PFSK-1 (cell line): ENCODE results near the gene KRTAP10-12.

ENCODE experiments used
- FOXP2 ChIP-seq: optimal IDR thresholded peaks from 2 replicates; pipeline ENCODE3; 2011; ENCODE audit warnings: borderline replicate concordance, control low read depth, inconsistent platforms; ENCODE audit not compliant: insufficient read depth; ENCODE audit errors: extremely low read length, extremely low read depth
- POLR2AphosphoS5 ChIP-seq: IDR thresholded peaks from 2 replicates; pipeline ENCODE4 v1.6.1; 2012; ENCODE audit warnings: low read depth, mild to moderate bottlenecking, control low read depth, low read length, moderate library complexity
- REST ChIP-seq, 2 experiments: IDR thresholded peaks; 2 replicates each; pipeline versions ENCODE4 v1.6.1 to v1.8.0; 2011 to 2012; ENCODE audit warnings: low read depth in 2 of 2, low read length in 2 of 2, control low read depth in 1 of 2, inconsistent platforms in 1 of 2, mild to moderate bottlenecking in 1 of 2, moderate library complexity in 1 of 2; ENCODE audit not compliant: insufficient read depth in 1 of 2
- SIN3A ChIP-seq: IDR thresholded peaks from 2 replicates; pipeline ENCODE4 v1.6.1; 2012; ENCODE audit warnings: mild to moderate bottlenecking, low read length, moderate library complexity, borderline replicate concordance; ENCODE audit not compliant: insufficient read depth
- TAF1 ChIP-seq: IDR thresholded peaks from 2 replicates; pipeline ENCODE4 v1.6.1; 2012; ENCODE audit warnings: low read length, control low read depth, borderline replicate concordance; ENCODE audit not compliant: insufficient read depth

The KRTAP10-12 gene

GRCh38 chr21:44728716-44729115 lies 31.7 kb downstream of the KRTAP10-12 start:
- no peak for TF ChIP-seq POLR2AphosphoS5
- TF ChIP-seq REST (IDR thresholded peaks at IDR 0.05; ENCODE audit: insufficient read depth in 1 of 2, low read depth in 2 of 2, low read length in 2 of 2), result no peak
- no peak for TF ChIP-seq SIN3A
- TF ChIP-seq FOXP2, result no peak
- no peak for TF ChIP-seq TAF1

GRCh38 chr21:44729336-44730027 lies 32.5 kb downstream of the KRTAP10-12 start:
- TF ChIP-seq TAF1 (no peak), SIN3A (no peak), REST (IDR thresholded peaks at IDR 0.05; ENCODE audit: insufficient read depth in 1 of 2, low read depth in 2 of 2, low read length in 2 of 2) (no peak), FOXP2 (no peak), POLR2AphosphoS5 (no peak)

- no peak for TF ChIP-seq SIN3A
- no peak for TF ChIP-seq FOXP2
- TF ChIP-seq POLR2AphosphoS5, result no peak
- no peak for TF ChIP-seq REST (IDR thresholded peaks at IDR 0.05; ENCODE audit: insufficient read depth in 1 of 2, low read depth in 2 of 2, low read length in 2 of 2)
- no peak for TF ChIP-seq TAF1
Observed at GRCh38 chr21:44730028-44730395, 33.0 kb downstream of the KRTAP10-12 start.

- no peak for TF ChIP-seq SIN3A
- TF ChIP-seq REST (IDR thresholded peaks at IDR 0.05; ENCODE audit: insufficient read depth in 1 of 2, low read depth in 2 of 2, low read length in 2 of 2), result no peak
- TF ChIP-seq TAF1, result no peak
- no peak for TF ChIP-seq POLR2AphosphoS5
- TF ChIP-seq FOXP2, result no peak
Observed at GRCh38 chr21:44730951-44731579, 34.1 kb downstream of the KRTAP10-12 start.
